GM19099 (cell line): ENCODE results near the gene RRBP1.

Source experiments
- POLR2A ChIP-seq: IDR thresholded peaks from 3 replicates; pipeline ENCODE4 v1.6.1; 2011; ENCODE audit warnings: low read depth; ENCODE audit not compliant: insufficient read length; ENCODE audit errors: extremely low read depth

Gene RRBP1

DNA sequence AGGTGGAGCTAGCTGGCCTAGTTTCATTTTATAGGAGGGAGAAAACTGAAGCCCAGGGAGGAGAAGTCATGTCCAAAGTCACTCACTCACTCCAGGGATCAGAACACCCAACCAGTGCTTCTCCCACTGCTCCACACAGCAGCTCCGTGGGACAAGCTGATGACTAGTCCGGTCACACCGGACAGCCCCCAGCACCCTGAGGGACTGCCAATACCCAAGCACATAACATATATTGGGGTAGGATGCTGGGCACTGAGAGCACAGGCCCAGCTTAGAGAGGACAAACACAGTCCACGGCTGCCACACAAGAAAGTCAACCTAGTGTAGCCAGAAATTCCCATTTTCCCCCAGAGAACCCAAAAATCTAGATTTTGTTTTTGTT lies 5.7 kb downstream of the RRBP1 start:
- TF ChIP-seq POLR2A = no peak

DNA sequence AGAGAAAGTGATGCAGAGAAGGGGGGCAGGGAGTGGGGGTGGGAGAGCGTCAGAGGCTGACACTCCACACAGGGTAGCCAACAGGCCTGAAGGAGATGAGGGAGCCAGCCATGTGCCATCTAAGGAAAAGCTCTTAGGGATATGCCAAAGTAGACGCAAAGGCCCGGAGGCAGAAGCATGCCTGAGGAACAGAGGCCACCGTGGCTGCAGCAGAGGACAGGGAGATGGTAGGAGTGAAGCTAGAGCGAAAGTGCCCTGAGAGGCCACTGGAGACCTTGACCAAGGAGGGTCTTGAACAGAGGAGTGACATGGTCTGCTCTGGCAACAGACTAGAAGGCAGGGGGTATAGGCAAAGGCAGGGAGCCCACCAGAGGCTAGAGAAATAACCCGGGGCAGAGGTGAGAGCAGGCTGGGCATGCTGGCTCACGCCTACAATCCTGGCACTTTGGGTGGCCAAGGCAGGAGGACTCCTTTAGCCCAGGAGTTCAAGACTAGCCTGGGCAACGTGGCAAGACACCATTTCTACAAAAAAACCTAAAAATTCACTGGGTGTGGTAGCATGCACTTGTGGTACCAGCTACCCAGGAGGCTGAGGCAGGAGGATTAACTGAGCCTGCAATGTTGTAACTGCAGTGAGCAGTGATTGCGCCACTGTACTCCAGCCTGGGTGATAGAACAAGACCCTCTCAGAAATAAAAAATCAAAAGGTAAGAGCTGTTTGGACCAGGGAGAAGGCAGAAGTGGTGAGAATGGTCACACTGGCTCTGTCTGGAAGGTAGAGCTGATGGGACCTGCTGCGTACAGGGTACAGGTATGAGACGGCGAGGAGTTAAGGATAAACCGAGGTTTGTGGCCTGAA lies 6.3 kb downstream of the RRBP1 start:
- no peak for TF ChIP-seq POLR2A

DNA sequence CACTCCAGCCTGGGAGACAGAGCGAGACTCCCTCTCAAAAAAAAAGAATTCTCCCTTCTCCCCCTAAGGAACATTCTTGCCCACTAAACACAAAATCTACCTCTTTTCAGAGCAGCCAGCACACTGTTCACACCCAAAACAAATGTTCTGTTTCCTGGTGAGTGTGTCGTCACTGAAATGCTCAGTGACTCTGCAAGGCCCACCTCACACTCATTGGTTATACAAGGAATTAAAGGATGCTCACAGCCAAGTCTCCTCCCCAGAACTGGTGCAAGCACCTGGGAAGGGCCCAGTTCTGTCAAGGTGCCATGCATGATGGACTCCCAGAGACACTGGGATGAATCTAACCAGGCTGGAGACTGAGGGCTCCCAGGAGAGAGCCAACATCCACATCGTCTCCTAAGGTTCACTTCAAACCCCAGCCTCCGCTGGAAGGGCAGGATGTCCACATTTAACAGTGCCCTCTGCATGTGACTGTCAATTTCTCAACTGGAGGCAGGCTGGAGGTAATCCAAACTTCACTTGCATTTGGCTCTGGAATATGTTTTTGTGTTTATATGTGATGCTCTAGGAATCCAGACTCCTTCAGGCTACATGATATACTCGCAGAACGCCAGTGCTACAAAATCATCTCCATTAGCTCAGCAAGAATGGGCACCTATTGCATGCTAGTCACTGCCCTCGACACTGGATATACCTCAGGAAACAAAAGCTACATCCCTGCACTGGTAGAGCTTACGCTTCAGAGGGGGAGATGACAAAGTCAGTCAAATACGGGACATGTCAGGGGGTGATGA lies 7.1 kb downstream of the RRBP1 start:
- TF ChIP-seq POLR2A = no peak

DNA sequence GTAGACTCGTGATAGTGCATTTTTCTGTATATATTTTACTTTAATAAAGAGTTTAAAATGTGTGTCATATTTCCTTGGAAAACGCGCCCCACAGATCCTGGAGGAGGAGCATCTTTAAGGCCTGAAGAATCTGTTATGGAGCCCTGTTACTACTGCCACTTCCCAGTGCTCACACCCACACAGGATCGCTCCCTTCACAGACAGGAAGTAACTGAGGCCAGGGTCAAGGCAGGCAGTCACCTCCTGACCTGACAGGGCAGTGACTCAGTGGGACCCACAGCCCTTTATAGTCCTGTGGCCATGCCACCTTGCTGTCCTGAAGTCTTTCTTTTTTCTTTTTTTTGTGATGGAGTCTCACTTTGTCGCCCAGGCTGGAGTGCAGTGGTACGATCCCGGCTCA lies 9.0 kb downstream of the RRBP1 start:
- no peak for TF ChIP-seq POLR2A

DNA sequence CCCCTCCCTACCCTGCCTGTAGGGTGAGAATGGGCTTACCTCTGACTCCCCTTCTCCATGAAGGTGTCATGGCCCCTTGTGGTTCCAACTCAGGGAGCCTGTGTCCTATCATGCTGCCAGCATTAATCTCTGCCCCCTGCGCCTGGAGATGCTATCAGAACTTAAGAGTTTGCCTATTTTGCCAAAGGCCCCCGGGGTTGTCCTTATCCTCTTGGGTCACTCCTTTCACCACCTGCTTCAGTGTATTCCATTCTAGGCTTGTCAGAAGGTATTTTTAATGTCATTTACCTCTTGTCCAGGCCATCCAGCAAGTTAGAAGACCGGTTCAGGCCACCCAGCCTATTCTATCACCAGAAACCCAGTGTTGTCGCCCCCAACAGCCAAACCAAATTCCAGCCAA lies 10.5 kb downstream of the RRBP1 start:
- TF ChIP-seq POLR2A = no peak

DNA sequence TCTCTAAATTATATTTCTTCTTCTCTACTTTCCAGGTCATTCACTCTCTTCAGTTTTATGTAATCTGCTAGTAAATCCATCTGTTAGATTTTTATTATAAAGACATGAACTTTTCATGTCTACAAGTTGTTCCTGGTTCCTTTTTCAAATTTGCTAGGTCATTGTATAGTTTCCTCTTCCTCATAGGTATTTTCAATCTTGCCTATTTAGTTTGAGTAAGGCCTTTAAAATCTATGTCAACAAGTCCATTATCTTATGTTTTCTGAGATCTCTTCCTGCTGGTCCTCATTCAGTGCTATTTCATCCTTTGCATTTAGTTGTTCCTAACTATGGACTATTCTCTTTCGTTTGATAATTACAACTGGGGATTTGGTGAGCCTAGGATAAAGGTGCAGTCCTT lies 11.0 kb downstream of the RRBP1 start:
- no peak for TF ChIP-seq POLR2A

DNA sequence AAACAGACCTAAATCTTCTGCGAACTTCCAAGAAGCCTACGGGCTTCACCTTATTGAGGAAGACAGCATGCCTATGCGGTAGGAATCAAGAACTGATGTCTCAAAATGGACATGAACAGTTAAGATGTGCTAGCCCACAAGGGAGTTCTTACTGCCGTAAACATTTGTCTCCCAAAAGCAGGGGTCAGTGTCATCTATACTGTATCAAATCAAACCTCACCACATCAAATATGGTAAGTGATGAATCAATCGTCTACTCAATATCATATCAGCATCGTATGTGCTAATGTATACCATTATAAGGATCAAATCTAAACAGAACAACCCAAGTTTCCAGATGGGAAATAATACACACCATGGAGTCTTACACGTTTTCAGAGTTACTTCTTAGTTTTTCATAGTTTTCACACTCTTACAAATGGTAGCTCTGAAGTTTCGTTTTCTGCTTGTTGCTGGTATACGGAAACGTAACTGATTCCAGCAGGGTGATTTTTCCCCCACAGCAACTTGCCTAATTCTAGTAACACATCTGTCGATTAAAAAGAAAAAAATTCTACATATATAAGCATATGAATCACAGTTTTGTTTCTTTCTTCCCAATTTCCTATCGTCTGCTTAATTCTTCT lies 12.6 kb downstream of the RRBP1 start:
- no peak for TF ChIP-seq POLR2A

DNA sequence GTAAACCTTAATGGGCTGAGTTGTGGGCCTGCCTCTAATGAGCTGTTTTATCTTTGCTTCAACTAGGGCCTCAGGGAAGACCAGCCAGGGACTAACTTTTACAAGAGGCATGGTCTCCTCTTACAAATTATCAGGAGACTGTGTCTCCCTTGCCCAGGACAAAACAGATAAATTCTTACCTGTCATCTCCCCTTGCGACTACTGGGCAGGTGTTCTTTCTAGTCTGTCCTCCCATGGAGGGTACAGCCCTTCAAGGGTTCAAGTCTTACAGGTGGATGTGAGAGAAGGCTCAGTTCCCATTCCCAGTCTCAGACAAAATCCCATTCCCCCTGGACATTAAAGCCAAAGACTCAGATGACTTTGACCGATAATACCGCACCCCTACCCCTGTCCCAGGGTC lies 13.6 kb downstream of the RRBP1 start:
- no peak for TF ChIP-seq POLR2A

DNA sequence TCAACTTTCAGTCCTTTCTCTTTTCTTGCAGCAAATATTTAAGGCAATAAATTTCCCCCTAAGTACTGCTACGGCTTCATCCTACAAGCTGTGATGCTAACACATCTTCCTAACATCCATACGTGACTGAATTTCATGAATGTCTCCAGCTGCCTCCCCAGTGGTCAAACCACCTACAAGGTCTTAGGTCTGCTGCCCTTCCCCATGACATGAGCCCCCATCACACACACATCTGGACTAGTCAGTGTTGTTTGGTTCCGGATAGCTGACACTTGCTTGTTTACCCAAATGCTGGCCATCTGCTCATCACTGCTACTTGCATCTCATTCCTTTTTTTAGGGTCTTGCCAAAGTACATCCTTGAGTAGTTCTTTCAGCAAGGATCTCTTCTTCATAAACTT lies 14.6 kb downstream of the RRBP1 start:
- no peak for TF ChIP-seq POLR2A

DNA sequence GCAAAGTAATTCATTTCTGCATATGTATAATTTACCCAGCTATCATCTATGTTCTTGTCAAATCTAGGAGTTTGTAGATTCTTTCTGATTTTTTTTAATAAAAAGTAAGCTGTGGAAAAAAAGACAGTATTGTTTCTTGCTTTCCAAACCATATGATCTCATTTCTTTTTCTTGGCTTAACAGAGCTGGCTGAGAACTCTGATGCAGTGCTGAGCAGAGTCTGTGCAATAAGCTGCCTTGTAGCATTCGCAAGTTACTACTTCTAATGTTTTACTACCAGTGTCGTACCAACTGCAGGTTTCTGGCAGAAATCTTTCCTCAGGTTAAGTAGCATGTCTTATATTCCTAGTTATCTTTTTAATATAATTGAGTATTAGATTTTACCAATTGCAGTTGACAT lies 15.6 kb downstream of the RRBP1 start:
- TF ChIP-seq POLR2A = no peak

DNA sequence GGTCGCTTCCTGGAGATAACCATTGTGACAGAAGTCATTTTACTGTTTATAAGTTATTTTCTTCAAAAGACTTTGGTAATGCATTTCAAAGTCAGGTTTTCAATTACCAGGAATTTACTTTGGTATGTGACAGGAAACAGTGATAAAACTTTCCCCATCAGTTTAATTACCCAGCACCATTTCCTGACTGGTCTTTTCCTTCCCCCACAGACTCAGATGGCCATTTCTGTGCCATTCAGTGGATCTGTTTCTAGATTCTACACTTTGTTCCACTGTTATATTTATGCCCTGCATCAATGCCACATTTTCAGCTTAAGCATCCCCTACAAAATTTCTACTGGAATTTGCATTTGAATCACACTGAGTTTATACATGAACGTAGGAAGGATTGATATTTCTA lies 16.3 kb downstream of the RRBP1 start:
- TF ChIP-seq POLR2A = no peak

DNA sequence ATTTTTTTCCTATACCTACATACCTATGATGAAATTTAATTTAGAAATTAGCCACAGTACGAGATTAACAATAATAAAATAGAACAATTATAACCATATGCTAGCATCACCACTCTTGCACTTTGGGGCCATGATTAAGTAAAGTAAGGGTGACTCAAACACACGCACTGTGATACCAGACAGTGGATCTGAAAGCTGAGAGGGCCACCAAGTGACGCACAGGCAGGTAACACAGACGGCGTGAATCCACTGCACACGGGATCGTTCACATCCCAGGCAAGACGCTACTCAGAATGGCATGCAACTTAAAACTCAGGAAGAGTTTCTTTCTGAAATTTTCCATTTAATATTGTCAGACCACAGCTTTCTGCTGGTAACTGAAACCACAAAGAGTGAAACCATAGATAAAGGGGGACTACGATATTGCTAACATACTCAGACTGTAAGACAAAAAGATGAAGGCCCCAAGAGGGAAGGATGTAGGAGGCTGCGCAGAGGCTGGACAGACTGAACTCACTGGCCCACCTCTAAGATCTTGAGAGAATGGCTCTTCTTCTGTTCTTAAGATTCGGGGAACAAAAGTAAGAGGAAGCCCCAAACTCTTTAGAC lies 17.9 kb downstream of the RRBP1 start:
- no peak for TF ChIP-seq POLR2A

DNA sequence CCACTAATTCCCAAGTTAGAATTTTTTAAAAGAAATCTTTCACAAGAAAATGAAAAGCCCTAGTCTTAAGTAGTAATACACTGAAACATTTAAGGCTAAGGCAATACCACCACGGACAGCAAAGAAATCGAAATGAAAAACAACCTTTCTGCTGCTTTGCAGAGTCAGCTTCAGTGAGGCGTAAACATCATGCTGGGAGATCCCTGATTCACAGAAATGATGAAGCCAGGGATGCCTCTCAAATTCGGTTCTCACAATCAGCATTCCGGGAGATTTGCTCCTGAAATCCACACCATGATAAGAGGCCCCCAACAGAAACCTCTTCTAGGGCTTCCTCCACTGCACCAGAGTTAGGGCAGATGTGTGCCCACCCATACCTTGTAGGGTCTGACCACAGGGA lies 18.6 kb downstream of the RRBP1 start:
- TF ChIP-seq POLR2A = no peak

DNA sequence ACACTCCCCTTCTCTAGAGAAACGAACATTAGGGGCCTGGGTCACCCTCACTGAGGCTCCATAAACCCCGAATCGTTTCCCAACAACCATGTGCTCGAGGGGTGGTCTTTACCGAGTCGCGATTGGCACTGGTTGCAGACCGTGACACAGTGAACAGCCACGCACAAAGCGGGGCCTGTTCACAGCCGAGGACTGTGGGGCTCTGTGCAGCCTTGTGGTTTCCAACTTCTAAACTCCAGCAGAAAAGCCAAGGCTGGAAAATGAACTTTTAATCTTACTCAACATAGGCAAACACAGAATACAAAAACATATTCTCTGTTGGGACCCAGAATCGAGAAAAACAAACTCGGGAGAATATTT lies 19.0 kb downstream of the RRBP1 start:
- no peak for TF ChIP-seq POLR2A

DNA sequence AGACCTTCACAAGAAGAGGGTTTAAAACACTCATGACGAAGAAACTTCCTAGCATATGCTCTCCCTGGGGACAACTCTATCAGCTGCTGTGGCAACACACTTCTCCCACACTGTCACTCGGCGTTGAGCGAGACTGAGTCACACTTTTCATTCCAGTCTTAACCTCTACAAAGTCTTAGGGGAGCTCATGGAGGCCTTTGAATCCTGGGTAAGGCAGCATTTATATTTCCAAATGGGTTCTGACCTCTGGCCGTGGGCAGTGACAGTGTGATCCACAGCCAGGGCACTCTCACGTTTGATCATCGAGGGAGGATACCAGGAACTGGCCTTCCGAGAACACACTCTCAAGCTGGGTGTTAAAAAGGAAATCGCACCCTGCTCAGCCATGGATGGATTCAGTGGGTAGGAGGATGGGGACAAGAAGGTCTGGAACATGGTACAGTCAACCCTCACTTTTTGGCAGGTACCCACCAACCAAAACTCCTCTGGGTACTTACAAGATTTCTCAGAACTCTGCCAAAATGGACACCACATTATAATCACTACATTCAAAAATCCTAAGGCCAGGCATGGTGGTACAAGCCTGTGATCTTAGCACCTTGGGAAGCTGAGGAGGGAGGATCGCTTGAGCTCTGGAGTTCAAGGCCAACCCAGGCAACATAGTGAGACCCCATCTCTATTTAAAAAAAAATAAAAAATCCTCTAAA lies 19.6 kb downstream of the RRBP1 start:
- TF ChIP-seq POLR2A = no peak
